OCI-LY1 (cell line): Measurements from ENCODE around the gene SEC14L1.
A peak's percentile ranks its signal among the peaks of the same experiment; 100 is the strongest.
"Not testable (repeated sequence)": the region's sequence is repeated elsewhere in the genome, so short reads cannot be mapped to it uniquely, and the experiment has no call there.

Experiments used
- H2AFZ ChIP-seq: fragments of 200-600 bp; sonication (generic), shearing (Covaris generic); 2 replicates; pipeline ENCODE4 v1.6.0; 2014; ENCODE audit warnings: antibody characterized with exemption, mild to moderate bottlenecking, low read length
- H3F3A ChIP-seq: fragments of 200-600 bp; sonication (generic), shearing (Covaris generic); 2 replicates; pipeline ENCODE4 v1.6.0; 2014; ENCODE audit warnings: mild to moderate bottlenecking, antibody characterized with exemption, low read length, moderate library complexity; ENCODE audit not compliant: insufficient read depth
- H3K27ac ChIP-seq: fragments of 200-600 bp; sonication (generic); 2 replicates; pipeline ENCODE4 v1.5.1; 2014; ENCODE audit warnings: low read length, mixed run types, mild to moderate bottlenecking, low read depth; ENCODE audit not compliant: poor library complexity, severe bottlenecking
- H3K27me3 ChIP-seq: fragments of 200-600 bp; sonication (generic); 2 replicates; pipeline ENCODE4 v1.6.0; 2014; ENCODE audit warnings: antibody characterized with exemption, mild to moderate bottlenecking, low read length, moderate library complexity; ENCODE audit not compliant: insufficient read depth
- H3K36me3 ChIP-seq: fragments of 200-600 bp; sonication (generic); 2 replicates; pipeline ENCODE4 v1.6.1; 2014; ENCODE audit warnings: mild to moderate bottlenecking, antibody characterized with exemption, low read length, moderate library complexity, mixed read lengths; ENCODE audit not compliant: insufficient read depth
- H3K4me1 ChIP-seq: fragments of 200-600 bp; sonication (generic); 2 replicates; pipeline ENCODE4 v1.5.1; 2014; ENCODE audit warnings: mild to moderate bottlenecking, low read length, moderate library complexity; ENCODE audit not compliant: insufficient read depth, severe bottlenecking
- H3K4me2 ChIP-seq: fragments of 200-600 bp; sonication (generic), shearing (Covaris generic); 2 replicates; pipeline ENCODE4 v1.6.1; 2014; ENCODE audit warnings: low read length
- H3K4me3 ChIP-seq: fragments of 200-600 bp; sonication (generic); 2 replicates; pipeline ENCODE4 v1.5.1; 2014; ENCODE audit warnings: low read length, low read depth, mild to moderate bottlenecking, mixed read lengths; ENCODE audit not compliant: poor library complexity, severe bottlenecking
- H3K79me2 ChIP-seq: fragments of 200-600 bp; shearing (Covaris generic); 2 replicates; pipeline ENCODE4 v1.6.1; 2016; ENCODE audit warnings: mixed run types, low read length, mixed read lengths; ENCODE audit not compliant: insufficient read depth
- H3K9ac ChIP-seq: fragments of 200-600 bp; sonication (generic), shearing (Covaris generic); 2 replicates; pipeline ENCODE4 v1.6.1; 2014; ENCODE audit warnings: mild to moderate bottlenecking, low read length, mixed read lengths
- H3K9me2 ChIP-seq: fragments of 200-600 bp; sonication (generic), shearing (Covaris generic); 2 replicates; pipeline ENCODE4 v1.6.1; 2014; ENCODE audit warnings: low read depth, mild to moderate bottlenecking, low read length, mixed read lengths
- H3K9me3 ChIP-seq: fragments of 200-600 bp; shearing (Covaris generic); 2 replicates; pipeline ENCODE4 v1.6.1; 2014; ENCODE audit warnings: low read length, mixed read lengths
- H4K20me1 ChIP-seq: fragments of 200-600 bp; sonication (generic), shearing (Covaris generic); 2 replicates; pipeline ENCODE4 v1.6.0; 2016; ENCODE audit warnings: mild to moderate bottlenecking, low read length; ENCODE audit not compliant: insufficient read depth
- CTCF ChIP-seq: fragments of 200-600 bp; sonication (generic), shearing (Covaris generic); IDR thresholded peaks from 2 replicates; pipeline ENCODE4 v1.5.1; 2017; ENCODE audit warnings: mild to moderate bottlenecking, antibody characterized with exemption, low read length, moderate library complexity, mixed read lengths
- EZH2 ChIP-seq: fragments of 200-600 bp; sonication (generic), shearing (Covaris generic); IDR thresholded peaks from 2 replicates; pipeline ENCODE4 v1.8.0; 2017; ENCODE audit warnings: borderline replicate concordance, mixed run types, mild to moderate bottlenecking, antibody characterized with exemption, low read length, moderate library complexity, mixed read lengths

The SEC14L1 gene

GRCh38 chr17:77151186-77151585, 10.4 kb downstream of the SEC14L1 start:
- Histone ChIP-seq H3K9me2 (no peaks in the 10 kb centered on the region), H3K9me3 (no peaks in the 10 kb centered on the region), H4K20me1 (no peaks in the 10 kb centered on the region), H3K36me3 (peaks cover 56% of the 10 kb centered on the region), H3K79me2 (peaks cover 50% of the 10 kb centered on the region), H3K4me3 (no peak overlapping the region), H3K27ac (no peak overlapping the region), H3K4me1 (peaks cover 92% of the 10 kb centered on the region), H3F3A (peaks cover 4% of the 10 kb centered on the region; the same call in 1 of the 2 replicates), H3K9ac (no peak overlapping the region), H3K4me2 (no peak overlapping the region; the same call in 1 of the 2 replicates), H3K27me3 (no peaks in the 10 kb centered on the region), H2AFZ (no peak overlapping the region)
- no peak for TF ChIP-seq CTCF

- peaks cover 62% of the 10 kb centered on the region for H3K36me3 ChIP-seq
- H3K9me3 ChIP-seq, H3K27ac ChIP-seq, H3K9me2 ChIP-seq, H2AFZ ChIP-seq, H4K20me1 ChIP-seq, H3K4me2 ChIP-seq, H3K4me3 ChIP-seq, H3F3A ChIP-seq, H3K27me3 ChIP-seq, H3K9ac ChIP-seq: not testable (repeated sequence)
- H3K4me1 ChIP-seq = peaks cover 87% of the 10 kb centered on the region
- peaks cover 55% of the 10 kb centered on the region for H3K79me2 ChIP-seq
Observed at GRCh38 chr17:77152056-77152455, 11.3 kb downstream of the SEC14L1 start.

- TF ChIP-seq EZH2 (no peak), CTCF (no peak)
- Histone ChIP-seq H3K4me1 (peaks cover 73% of the 10 kb centered on the region), H3K79me2 (peaks cover 58% of the 10 kb centered on the region), H2AFZ (no peak overlapping the region), H3K4me3 (no peak overlapping the region), H3K27ac (no peak overlapping the region), H3K9me3 (no peaks in the 10 kb centered on the region), H3F3A (no peaks in the 10 kb centered on the region), H3K27me3 (no peaks in the 10 kb centered on the region), H4K20me1 (no peaks in the 10 kb centered on the region), H3K36me3 (peaks cover 63% of the 10 kb centered on the region), H3K9ac (no peak overlapping the region), H3K4me2 (0 out of 2 replicates have a peak overlapping the region, but pooled peaks have one; percentile 18), H3K9me2 (no peaks in the 10 kb centered on the region)
Observed at GRCh38 chr17:77153472-77153871, 12.7 kb downstream of the SEC14L1 start.

GRCh38 chr17:77153999-77154586, 13.3 kb downstream of the SEC14L1 start:
- Histone ChIP-seq H3K27ac (no peak overlapping the region), H2AFZ (no peak overlapping the region)

More at GRCh38 chr17:77153999-77154586, 13.3 kb downstream of the SEC14L1 start:
- TF ChIP-seq CTCF (no peak), EZH2 (no peak)
- peaks cover 67% of the 10 kb centered on the region for H3K4me1 ChIP-seq
- no peaks in the 10 kb centered on the region for H4K20me1 ChIP-seq
- no peak overlapping the region for H3K9ac ChIP-seq
- no peaks in the 10 kb centered on the region for H3K27me3 ChIP-seq
- H3K36me3 ChIP-seq = peaks cover 58% of the 10 kb centered on the region
- H3K9me3 ChIP-seq = no peaks in the 10 kb centered on the region
- peak overlapping the region; percentile 18; the same call in 1 of the 2 replicates for H3K4me2 ChIP-seq
- H3K4me3 ChIP-seq = no peak overlapping the region
- no peaks in the 10 kb centered on the region for H3F3A ChIP-seq
- peaks cover 55% of the 10 kb centered on the region for H3K79me2 ChIP-seq
- no peaks in the 10 kb centered on the region for H3K9me2 ChIP-seq
